Hematopoietic multipotent progenitor cell treated with erythropoietin and hydrocortisone succinate and interleukin-3 and kit ligand, for 4 days (in vitro differentiated cells): ENCODE data around the gene CHST3.

ENCODE experiments used
- DNase-seq: peaks from one replicate; pipeline ENCODE4 v3.0.0-alpha.2; 2015

CHST3 gene

GRCh38 chr10:71995887-71996575 lies 31.8 kb downstream of the CHST3 start:
- DNase-seq, result no peak

- no peak for DNase-seq
Measured at GRCh38 chr10:71996592-71997371, 32.6 kb downstream of the CHST3 start.

GRCh38 chr10:71998119-71998839 lies 34.1 kb downstream of the CHST3 start:
- no peak for DNase-seq

- no peak for DNase-seq
Measured at GRCh38 chr10:71998840-71999194, 34.6 kb downstream of the CHST3 start.

- DNase-seq, result no peak
Measured at GRCh38 chr10:71999360-72000072, 35.3 kb downstream of the CHST3 start.

- DNase-seq, result no peak
Measured at GRCh38 chr10:72000073-72001032, 36.2 kb downstream of the CHST3 start.

GRCh38 chr10:72001033-72001395 lies 36.8 kb downstream of the CHST3 start:
- no peak for DNase-seq

GRCh38 chr10:72002354-72003295 lies 38.4 kb downstream of the CHST3 start:
- DNase-seq, result no peak

- DNase-seq, result no peak
Measured at GRCh38 chr10:72006026-72006425, 41.8 kb downstream of the CHST3 start.

GRCh38 chr10:72007246-72007892 lies 43.2 kb downstream of the CHST3 start:
- DNase-seq, result no peak

- DNase-seq, result no peak
Measured at GRCh38 chr10:72008096-72008981, 44.1 kb downstream of the CHST3 start.

GRCh38 chr10:72009051-72009424 lies 44.8 kb downstream of the CHST3 start:
- DNase-seq, result no peak

GRCh38 chr10:72009425-72010081 lies 45.4 kb downstream of the CHST3 start:
- DNase-seq, result no peak

GRCh38 chr10:72010234-72010973 lies 46.2 kb downstream of the CHST3 start:
- DNase-seq, result no peak

- DNase-seq, result no peak
Measured at GRCh38 chr10:72011016-72011415, 46.8 kb downstream of the CHST3 start.

- DNase-seq, result no peak
Measured at GRCh38 chr10:72011468-72011867, 47.3 kb downstream of the CHST3 start.

- DNase-seq, result no peak
Measured at GRCh38 chr10:72011976-72012512, 47.8 kb downstream of the CHST3 start.

- no peak for DNase-seq
Measured at GRCh38 chr10:72012796-72013195, 48.6 kb downstream of the CHST3 start.
